Muscle of back (tissue), 11 donors: ENCODE measurements around the gene ZNF536. TPM values are rescaled to one million over a fixed set of nuclear protein-coding genes. Genes with fewer than 3 reads are reported as not detected.
"Not testable (repeated sequence)": the region's sequence is repeated elsewhere in the genome, so short reads cannot be mapped to it uniquely, and the experiment has no call there.

ENCODE experiments used
- DNase-seq, 3 donors: peaks; one replicate each; pipeline versions ENCODE4 v3.0.0 to v3.0.0-alpha.2; 2013
- polyA plus RNA-seq, 10 donors: library from polyadenylated mRNA; unstranded; fragments of 120-200 nt; gene quantifications; one replicate each; pipeline ENCODE4 v1.2.1, GENCODE V29; 2013; ENCODE audit not compliant: insufficient read length in 10 of 10

The ZNF536 gene
- polyA plus RNA-seq, 10 donors: 1.5 to 7.8 (median 2.7) TPM

DNA sequence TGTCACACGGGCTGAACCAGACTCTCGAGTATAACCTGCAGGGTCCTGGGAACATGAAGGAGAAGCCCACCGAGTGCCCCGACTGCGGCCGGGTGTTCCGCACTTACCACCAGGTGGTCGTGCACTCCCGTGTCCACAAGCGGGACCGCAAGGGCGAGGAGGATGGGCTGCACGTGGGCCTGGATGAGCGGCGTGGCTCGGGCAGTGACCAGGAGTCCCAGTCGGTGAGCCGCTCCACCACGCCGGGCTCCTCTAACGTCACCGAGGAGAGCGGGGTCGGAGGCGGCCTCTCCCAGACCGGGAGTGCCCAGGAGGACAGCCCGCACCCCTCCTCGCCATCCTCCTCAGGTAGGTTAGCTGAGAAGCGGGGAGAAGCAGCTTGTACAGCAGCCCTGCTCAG is 73.2 kb downstream of the ZNF536 start:
- no peak for DNase-seq

DNA sequence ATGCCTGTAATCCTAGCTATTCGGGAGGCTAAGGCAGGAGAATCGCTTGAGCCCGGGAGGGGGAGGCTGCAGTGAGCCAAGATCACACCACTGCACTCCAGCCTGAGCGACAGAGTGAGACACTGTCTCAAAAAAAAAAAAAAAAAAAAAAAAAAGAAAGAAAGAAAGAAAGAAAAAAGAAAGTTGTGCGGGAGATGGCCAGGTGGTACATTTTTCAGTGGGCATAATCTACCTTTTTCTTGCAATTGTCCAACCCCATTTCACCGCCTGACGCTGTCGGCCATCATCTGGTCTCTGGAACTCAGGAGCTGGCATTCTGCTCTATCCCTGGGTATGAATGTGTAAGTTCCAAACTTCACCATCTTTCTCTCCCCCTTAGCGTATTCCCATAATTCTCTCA is 73.9 kb downstream of the ZNF536 start:
- not testable (repeated sequence) for DNase-seq

- DNase-seq: peak in 1 of 3 donors; percentile 75
These were observed 74.8 kb downstream of the ZNF536 start for GRCh38 chr19:30446850-30447552.

DNA sequence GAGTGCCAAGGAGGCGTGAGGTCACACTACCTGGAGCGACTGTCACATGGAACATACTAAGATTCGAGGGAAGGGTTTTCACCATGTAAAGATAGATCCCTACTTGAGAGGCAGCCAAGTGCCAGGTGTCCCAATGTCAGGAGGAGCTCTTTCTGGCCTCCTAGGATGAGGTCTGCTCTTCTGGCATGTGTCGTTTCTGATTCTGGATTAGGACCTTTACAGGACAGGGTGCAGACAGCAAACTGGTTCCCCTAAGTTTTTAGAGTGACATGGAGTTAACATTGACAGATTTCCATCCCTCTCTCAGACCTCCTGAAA is 75.3 kb downstream of the ZNF536 start:
- peak in 2 of 3 donors; percentile 19 to 30 for DNase-seq

- DNase-seq: peak; percentile 49 to 80 (median 57)
These were observed 76.3 kb downstream of the ZNF536 start for GRCh38 chr19:30448386-30449077.

GRCh38 chr19:30449078-30449590 is 77.0 kb downstream of the ZNF536 start:
- DNase-seq: no peak

DNA sequence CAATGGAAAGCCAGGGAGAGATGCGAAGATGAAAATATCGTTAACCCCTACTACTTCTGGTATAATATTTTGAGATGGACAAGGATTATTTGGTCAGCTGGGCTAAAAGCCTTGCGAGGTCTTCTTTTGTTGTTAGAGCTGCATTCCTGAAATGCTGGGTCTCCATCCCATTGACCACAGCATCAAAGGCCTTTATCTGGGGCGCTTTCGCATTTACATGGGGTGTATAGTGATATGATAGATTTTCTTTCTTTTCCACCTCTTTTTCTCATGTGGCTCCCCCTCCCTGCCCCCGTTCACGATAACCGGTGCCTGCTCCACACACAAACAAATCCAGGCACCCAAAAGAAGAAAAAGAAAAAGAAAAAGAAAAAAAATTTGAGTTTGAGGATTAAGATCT is 77.5 kb downstream of the ZNF536 start:
- DNase-seq: no peak

DNA sequence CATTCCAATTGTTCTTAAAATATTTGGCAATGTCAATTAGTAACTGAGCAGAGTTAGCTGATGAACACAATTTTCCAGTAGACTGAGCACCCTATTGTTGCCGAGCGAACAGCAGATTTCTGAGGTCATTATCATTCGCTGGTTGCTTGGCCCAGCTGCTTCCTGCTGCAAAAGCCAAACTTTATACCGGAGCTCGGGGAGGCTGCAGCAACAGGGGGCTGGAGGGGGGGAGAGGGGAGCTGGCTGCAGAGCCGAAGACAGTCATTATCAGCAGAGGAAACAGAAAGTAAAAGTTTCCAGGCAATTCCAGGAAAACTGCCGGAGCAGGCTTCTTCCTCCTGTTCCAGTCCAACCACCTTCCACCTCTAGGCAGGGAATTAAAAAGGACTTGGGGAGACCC is 77.9 kb downstream of the ZNF536 start:
- DNase-seq: peak; percentile 82 to 95 (median 92)

GRCh38 chr19:30450835-30451321 is 78.7 kb downstream of the ZNF536 start:
- peak in 2 of 3 donors; percentile 35 to 70 for DNase-seq

- no peak for DNase-seq
These were observed 80.7 kb downstream of the ZNF536 start for GRCh38 chr19:30452931-30453330.

GRCh38 chr19:30453743-30454142 is 81.6 kb downstream of the ZNF536 start:
- no peak for DNase-seq

DNA sequence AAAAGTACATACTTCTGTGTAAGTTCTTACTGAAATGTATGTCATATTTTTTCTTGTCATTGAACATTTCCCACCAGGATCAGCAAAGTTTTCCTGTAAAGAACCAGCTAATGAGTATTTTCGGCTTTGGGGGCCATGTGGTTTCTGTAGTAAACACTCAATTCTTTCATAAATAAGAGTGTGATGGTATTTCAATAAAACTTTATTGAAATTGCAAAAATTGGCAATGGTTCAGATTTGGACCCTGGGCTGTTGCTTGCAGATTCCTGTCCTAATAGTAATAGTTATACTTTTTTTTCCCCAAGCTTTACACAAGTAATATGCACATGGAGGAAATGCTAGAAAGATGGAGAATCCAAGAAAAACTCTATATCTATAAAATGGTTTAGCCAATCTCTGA is 83.7 kb downstream of the ZNF536 start:
- no peak for DNase-seq

DNA sequence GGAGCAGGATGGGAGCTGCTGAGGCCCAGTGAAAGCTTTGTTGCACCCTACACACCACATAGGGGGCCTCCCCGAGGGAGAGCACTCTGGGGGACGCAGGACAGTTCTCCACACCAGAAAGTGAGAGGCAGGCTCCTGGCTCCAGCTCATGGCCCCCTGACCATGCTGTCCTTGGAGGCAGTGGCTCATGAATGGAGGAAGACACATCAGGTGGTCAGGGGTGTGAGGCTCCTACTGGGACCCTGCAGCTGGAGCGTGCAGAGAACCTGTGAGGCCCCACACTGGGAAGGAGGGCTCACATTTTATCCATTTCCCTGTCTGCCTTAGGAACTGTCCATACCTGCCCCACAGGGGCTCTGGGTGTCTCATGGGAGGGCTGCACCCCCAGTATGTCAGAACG is 85.3 kb downstream of the ZNF536 start:
- DNase-seq: no peak

- no peak for DNase-seq
These were observed 87.7 kb downstream of the ZNF536 start for GRCh38 chr19:30459859-30460258.

- DNase-seq: no peak
These were observed 92.0 kb downstream of the ZNF536 start for GRCh38 chr19:30464162-30464561.

GRCh38 chr19:30466598-30466997 is 94.4 kb downstream of the ZNF536 start:
- not testable (repeated sequence) for DNase-seq

- DNase-seq: no peak
These were observed 95.1 kb downstream of the ZNF536 start for GRCh38 chr19:30467239-30467638.

DNA sequence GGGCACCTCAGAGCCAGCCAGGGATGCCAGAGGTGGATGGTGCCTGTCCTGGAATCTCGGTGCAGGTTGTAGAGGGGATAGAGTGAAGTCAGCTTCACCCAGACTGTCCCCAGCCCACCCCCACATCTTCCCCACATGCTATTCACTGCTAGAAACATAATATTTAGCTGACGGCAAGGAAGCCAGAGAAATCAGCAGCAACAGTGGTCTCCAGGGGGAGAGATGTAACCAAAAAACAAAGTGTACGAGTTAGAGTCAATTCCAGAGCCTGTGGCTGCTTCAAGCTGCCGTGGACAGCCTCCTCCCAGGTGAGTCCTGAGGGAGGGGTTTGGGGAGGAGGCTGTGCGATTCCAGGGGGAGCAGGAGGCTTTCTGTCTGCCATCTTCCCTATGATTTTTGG is 97.6 kb downstream of the ZNF536 start:
- peak in 2 of 3 donors; percentile 20 to 55 for DNase-seq

- DNase-seq: no peak
These were observed 99.3 kb downstream of the ZNF536 start for GRCh38 chr19:30471441-30471840.

DNA sequence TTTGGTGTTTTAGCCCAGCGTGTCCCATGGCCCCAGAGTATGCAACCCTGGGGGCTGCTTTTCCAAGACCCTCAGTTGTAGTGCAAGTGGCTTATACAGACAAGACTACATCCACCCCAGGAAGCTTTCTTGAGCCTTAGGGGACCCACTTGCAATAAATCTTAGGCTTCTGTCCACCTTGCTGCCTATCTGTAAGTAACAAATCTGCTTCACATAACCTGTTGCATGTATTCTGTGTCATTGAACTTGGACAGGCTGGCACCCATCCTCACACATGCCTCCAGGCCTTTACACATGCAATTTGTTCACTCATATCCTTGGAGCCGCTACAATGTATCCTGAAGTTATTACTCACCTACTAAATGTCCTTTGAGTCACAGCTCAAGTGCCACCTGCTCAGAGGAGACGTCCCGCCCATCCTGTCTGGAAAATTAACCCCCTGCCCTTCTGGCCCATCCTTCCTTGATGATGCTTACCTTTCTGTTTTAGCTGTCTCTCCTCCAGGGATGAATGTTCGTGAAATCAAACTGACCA is 101.2 kb downstream of the ZNF536 start:
- no peak for DNase-seq

DNA sequence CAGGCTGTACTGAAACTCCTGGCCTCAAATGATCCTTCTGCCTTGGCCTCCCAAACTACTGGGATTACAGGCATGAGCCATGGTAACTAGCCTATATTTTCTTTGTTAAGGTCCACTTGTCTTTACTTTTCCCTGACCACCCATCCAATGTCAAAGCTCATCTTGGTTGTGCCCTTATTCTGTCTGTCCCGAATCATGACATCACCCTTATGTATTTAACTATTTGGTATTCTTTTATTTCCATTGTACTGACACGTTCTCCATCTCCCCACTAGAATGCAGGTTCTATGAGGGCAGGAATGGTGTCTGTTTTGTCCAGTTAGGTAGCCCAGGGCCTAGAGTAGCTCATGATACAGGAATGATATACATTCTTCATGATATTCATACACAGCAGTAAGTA is 104.8 kb downstream of the ZNF536 start:
- no peak for DNase-seq

GRCh38 chr19:30479231-30479630 is 107.0 kb downstream of the ZNF536 start:
- DNase-seq: peak in 2 of 3 donors; percentile 14 to 33

- no peak for DNase-seq
These were observed 107.9 kb downstream of the ZNF536 start for GRCh38 chr19:30480097-30480496.
